HT-29 (cell line): ENCODE measurements around the gene PIK3R3. TPM values are rescaled to one million over a fixed set of nuclear protein-coding genes. Genes with fewer than 3 reads are reported as not detected.
"Not testable (repeated sequence)": the region's sequence is repeated elsewhere in the genome, so short reads cannot be mapped to it uniquely, and the experiment has no call there.

ENCODE experiments used
- DNase-seq: peaks from one replicate; pipeline ENCODE4 v3.0.0-alpha.2; 2015; ENCODE audit warnings: low spot score
- total RNA-seq: library from RNA; depleted of rRNA; stranded (reverse); fragments of >200 nt; shearing (Covaris generic); gene quantifications from 2 replicates; pipeline ENCODE4 v1.2.3, GENCODE V29; 2014

PIK3R3 gene
- total RNA-seq, 1 experiment from 2014 or later, result 7.7 TPM

GRCh38 chr1:46070164-46070814, 62.1 kb downstream of the PIK3R3 start:
- DNase-seq, result no peak

- DNase-seq, result no peak
Measured at GRCh38 chr1:46068525-46068924, 63.9 kb downstream of the PIK3R3 start.

- DNase-seq, result no peak
Measured at GRCh38 chr1:46067652-46068051, 64.8 kb downstream of the PIK3R3 start.

GRCh38 chr1:46065405-46065804, 67.0 kb downstream of the PIK3R3 start:
- peak; percentile 45 for DNase-seq

GRCh38 chr1:46064708-46065107, 67.7 kb downstream of the PIK3R3 start:
- no peak for DNase-seq

GRCh38 chr1:46062651-46063319, 69.6 kb downstream of the PIK3R3 start:
- peak; percentile 54 for DNase-seq

- no peak for DNase-seq
Measured at GRCh38 chr1:46061146-46061545, 71.3 kb downstream of the PIK3R3 start.

- no peak for DNase-seq
Measured at GRCh38 chr1:46058936-46059335, 73.5 kb downstream of the PIK3R3 start.

- DNase-seq, result no peak
Measured at GRCh38 chr1:46057781-46058180, 74.6 kb downstream of the PIK3R3 start.

- not testable (repeated sequence) for DNase-seq
Measured at GRCh38 chr1:46057215-46057614, 75.2 kb downstream of the PIK3R3 start.

GRCh38 chr1:46056325-46056724, 76.1 kb downstream of the PIK3R3 start:
- no peak for DNase-seq

- no peak for DNase-seq
Measured at GRCh38 chr1:46053734-46054133, 78.7 kb downstream of the PIK3R3 start.

GRCh38 chr1:46044116-46044515, 88.3 kb downstream of the PIK3R3 start:
- no peak for DNase-seq

GRCh38 chr1:46043458-46044017, 88.9 kb downstream of the PIK3R3 start:
- DNase-seq, result no peak

- DNase-seq, result no peak
Measured at GRCh38 chr1:46041974-46042373, 90.5 kb downstream of the PIK3R3 start.

GRCh38 chr1:46041551-46041950, 90.9 kb downstream of the PIK3R3 start:
- DNase-seq, result no peak

GRCh38 chr1:46039571-46040052, 92.8 kb downstream of the PIK3R3 start:
- DNase-seq, result no peak

GRCh38 chr1:46036894-46037839, 95.3 kb downstream of the PIK3R3 start:
- DNase-seq, result peak; percentile 94

- DNase-seq, result no peak
Measured at GRCh38 chr1:46034601-46035516, 97.6 kb downstream of the PIK3R3 start.

GRCh38 chr1:46030876-46031660, 101.4 kb downstream of the PIK3R3 start:
- no peak for DNase-seq
